Stomach (tissue), 4 donors: ENCODE results near the gene METTL4.

Experiments
- CTCF ChIP-seq, 7 experiments: fragments of 450-650 bp in 4 of 7; fragments of 200-600 bp in 3 of 7; sonication (generic) in 3 of 7; IDR thresholded peaks; one replicate each; pipeline ENCODE4 v1.5.1; 2016 to 2019; ENCODE audit warnings: antibody characterized with exemption in 7 of 7, control low read depth in 2 of 7, mild to moderate bottlenecking in 1 of 7
- POLR2A ChIP-seq, 4 donors: fragments of 450-650 bp; IDR thresholded peaks; one replicate each; pipeline ENCODE4 v1.6.1; 2016; ENCODE audit warnings: antibody characterized with exemption in 4 of 4, control low read depth in 2 of 4, mild to moderate bottlenecking in 1 of 4, moderate library complexity in 1 of 4
- POLR2AphosphoS5 ChIP-seq, 3 donors: sonication (generic); formaldehyde crosslinking; IDR thresholded peaks; one replicate each; pipeline ENCODE4 v1.6.1; 2016; ENCODE audit warnings: antibody characterized with exemption in 3 of 3

- no peak for TF ChIP-seq POLR2A (IDR thresholded peaks at IDR 0.05)
- no peak for TF ChIP-seq CTCF (IDR thresholded peaks at IDR 0.05)
- TF ChIP-seq POLR2AphosphoS5 (IDR thresholded peaks at IDR 0.05): no peak
These were observed 39.6 kb downstream of the METTL4 start for GRCh38 chr18:2531751-2532150.
